H9 (cell line): ENCODE results near the gene LDLRAD4. TPM values are rescaled to one million over a fixed set of nuclear protein-coding genes. Genes with fewer than 3 reads are reported as not detected.

Source experiments
- DNase-seq: peaks from one replicate; pipeline ENCODE4 v3.0.0-alpha.2; 2017
- H2AFZ ChIP-seq: one replicate; pipeline ENCODE4 v1.6.1; 2013; ENCODE audit warnings: mild to moderate bottlenecking, low read length, control low read depth, moderate library complexity
- H2AK5ac ChIP-seq: 2 replicates; pipeline ENCODE4 v1.6.1; 2013; ENCODE audit warnings: low read length, control low read depth, mixed read lengths; ENCODE audit not compliant: insufficient read length
- H2BK120ac ChIP-seq: one replicate; pipeline ENCODE4 v1.6.1; 2013; ENCODE audit warnings: low read depth, mild to moderate bottlenecking, low read length, control low read depth, inconsistent platforms; ENCODE audit not compliant: poor library complexity, severe bottlenecking
- H2BK12ac ChIP-seq: 2 replicates; pipeline ENCODE4 v1.6.1; 2013; ENCODE audit warnings: low read length, control low read depth, mixed read lengths, low read depth; ENCODE audit not compliant: insufficient read length
- H2BK15ac ChIP-seq: 2 replicates; pipeline ENCODE4 v1.6.1; 2013; ENCODE audit warnings: low read depth, low read length, control low read depth
- H2BK20ac ChIP-seq: one replicate; pipeline ENCODE4 v1.6.1; 2013; ENCODE audit warnings: low read depth, mild to moderate bottlenecking, low read length, control low read depth, inconsistent platforms; ENCODE audit not compliant: poor library complexity, severe bottlenecking
- H2BK5ac ChIP-seq: 2 replicates; pipeline ENCODE4 v1.6.1; 2013; ENCODE audit warnings: low read length, control low read depth, mixed read lengths; ENCODE audit not compliant: insufficient read length
- H3K14ac ChIP-seq: 2 replicates; pipeline ENCODE4 v1.6.1; 2013; ENCODE audit warnings: low read length, control low read depth; ENCODE audit not compliant: insufficient read depth
- H3K18ac ChIP-seq: 2 replicates; pipeline ENCODE4 v1.6.1; 2013; ENCODE audit warnings: low read depth, mild to moderate bottlenecking, mixed read lengths, low read length, control low read depth; ENCODE audit not compliant: insufficient read length
- H3K23ac ChIP-seq: 2 replicates; pipeline ENCODE4 v1.6.1; 2013; ENCODE audit warnings: low read length, control low read depth, mixed read lengths, low read depth; ENCODE audit not compliant: insufficient read length
- H3K23me2 ChIP-seq: 2 replicates; pipeline ENCODE4 v1.6.1; 2013; ENCODE audit warnings: low read depth, mild to moderate bottlenecking, mixed read lengths, low read length, control low read depth; ENCODE audit not compliant: insufficient read length, poor library complexity, severe bottlenecking
- H3K27ac ChIP-seq: 2 replicates; pipeline ENCODE4 v1.5.1; 2013; ENCODE audit warnings: low read length, control low read depth, mixed read lengths, low read depth; ENCODE audit not compliant: insufficient read length
- H3K27me3 ChIP-seq: 2 replicates; pipeline ENCODE4 v1.6.1; 2013; ENCODE audit warnings: low read length, control low read depth, inconsistent platforms; ENCODE audit not compliant: insufficient read depth
- H3K4ac ChIP-seq: 2 replicates; pipeline ENCODE4 v1.6.1; 2013; ENCODE audit warnings: low read depth, mild to moderate bottlenecking, control low read depth, inconsistent platforms, low read length, moderate library complexity
- H3K4me1 ChIP-seq: 2 replicates; pipeline ENCODE4 v1.6.1; 2013; ENCODE audit warnings: low read length, control low read depth, inconsistent platforms; ENCODE audit not compliant: insufficient read depth
- H3K4me2 ChIP-seq: 2 replicates; pipeline ENCODE4 v1.6.1; 2013; ENCODE audit warnings: low read length, control low read depth, mixed read lengths; ENCODE audit not compliant: insufficient read length, insufficient read depth
- H3K56ac ChIP-seq: 2 replicates; pipeline ENCODE4 v1.6.1; 2013; ENCODE audit warnings: low read depth, mild to moderate bottlenecking, mixed read lengths, low read length, control low read depth; ENCODE audit not compliant: insufficient read length
- H3K79me1 ChIP-seq: 2 replicates; pipeline ENCODE4 v1.6.1; 2013; ENCODE audit warnings: low read depth, mild to moderate bottlenecking, moderate library complexity, low read length, control low read depth, inconsistent platforms; ENCODE audit not compliant: insufficient read depth, poor library complexity, severe bottlenecking
- H3K79me2 ChIP-seq: 2 replicates; pipeline ENCODE4 v1.6.1; 2013; ENCODE audit warnings: low read length, control low read depth, inconsistent platforms; ENCODE audit not compliant: insufficient read depth
- H3K9ac ChIP-seq: 2 replicates; pipeline ENCODE4 v1.6.1; 2013; ENCODE audit warnings: low read length, control low read depth, mixed read lengths; ENCODE audit not compliant: insufficient read length; ENCODE audit errors: extremely low read depth
- H3K9me3 ChIP-seq: one replicate; pipeline ENCODE4 v1.6.1; 2013; ENCODE audit warnings: low read depth, low read length, inconsistent platforms; ENCODE audit not compliant: control insufficient read depth
- H3T11ph ChIP-seq: one replicate; pipeline ENCODE4 v1.6.1; 2013; ENCODE audit warnings: mild to moderate bottlenecking, low read length, control low read depth, inconsistent platforms
- H4K20me1 ChIP-seq: one replicate; pipeline ENCODE4 v1.6.1; 2013; ENCODE audit not compliant: control insufficient read depth, insufficient read length, insufficient read depth
- H4K5ac ChIP-seq: 2 replicates; pipeline ENCODE4 v1.6.1; 2013; ENCODE audit warnings: low read depth, mild to moderate bottlenecking, mixed read lengths, low read length, control low read depth; ENCODE audit not compliant: insufficient read length
- H4K8ac ChIP-seq: replicated peaks from 2 replicates; pipeline ENCODE4 v1.6.1; 2013; ENCODE audit warnings: low read length, control low read depth, mixed read lengths, low read depth; ENCODE audit not compliant: insufficient read length
- H4K91ac ChIP-seq: 2 replicates; pipeline ENCODE4 v1.6.1; 2013; ENCODE audit warnings: low read depth, mild to moderate bottlenecking, moderate library complexity, mixed read lengths, low read length, control low read depth; ENCODE audit not compliant: insufficient read length
- H3K27ac Mint-ChIP-seq, 3 experiments: 2 replicates in 2 of 3; 3 replicates in 1 of 3; pipeline ENCODE4 v1.8.0; 2020 to 2021; ENCODE audit warnings: mixed read lengths in 3 of 3, mild to moderate bottlenecking in 1 of 3, moderate library complexity in 1 of 3
- H3K27me3 Mint-ChIP-seq: 2 replicates; pipeline ENCODE4 v1.8.0; 2021; ENCODE audit warnings: low read depth, mild to moderate bottlenecking, moderate library complexity, mixed read lengths
- H3K36me3 Mint-ChIP-seq, 3 experiments: 2 replicates in 2 of 3; 3 replicates in 1 of 3; pipeline ENCODE4 v1.8.0; 2020 to 2021; ENCODE audit warnings: low read depth in 3 of 3, mixed read lengths in 3 of 3; ENCODE audit not compliant: insufficient read depth in 1 of 3
- H3K4me1 Mint-ChIP-seq, 2 experiments: 2 replicates each; pipeline ENCODE4 v1.8.0; 2020; ENCODE audit warnings: mixed read lengths in 2 of 2
- H3K4me3 Mint-ChIP-seq, 2 experiments: 2 replicates in 1 of 2; 3 replicates in 1 of 2; pipeline ENCODE4 v1.8.0; 2020 to 2021; ENCODE audit warnings: mild to moderate bottlenecking in 2 of 2, mixed read lengths in 2 of 2, moderate library complexity in 1 of 2
- H3K9me3 Mint-ChIP-seq, 2 experiments: 2 replicates in 1 of 2; 3 replicates in 1 of 2; pipeline ENCODE4 v1.8.0; 2020; ENCODE audit warnings: mild to moderate bottlenecking in 2 of 2, mixed read lengths in 2 of 2, moderate library complexity in 1 of 2
- CTCF ChIP-seq: fragments of 200-600 bp; sonication (generic); conservative IDR thresholded peaks from 3 replicates; pipeline ENCODE4 v1.8.0; 2021; ENCODE audit warnings: antibody characterized with exemption, mild to moderate bottlenecking
- WGBS: extraction: QIAGEN DNeasy Blood & Tissue Kit; methylation state at CpG from one replicate; pipeline ENCODE4 v1.1.7; 2013; ENCODE audit warnings: missing lambda C conversion rate, low lambda C conversion rate, mixed read lengths; ENCODE audit not compliant: insufficient read length; ENCODE audit errors: extremely low coverage; 5-methylcytosine and 5-hydroxymethylcytosine counted together
- total RNA-seq: library from RNA; stranded (reverse); gene quantifications from 2 replicates; pipeline ENCODE4 v1.2.1, GENCODE V29; 2021

LDLRAD4 gene
- total RNA-seq, 1 experiment from 2014 or later: 3.9 TPM

GRCh38 chr18:13381944-13382365 lies 163.4 kb downstream of the LDLRAD4 start:
- Histone ChIP-seq H3K27ac (no peak overlapping the region), H3K23me2 (no peaks in the 10 kb centered on the region), H2AFZ (no peak overlapping the region), H2BK120ac (no peak overlapping the region), H4K20me1 (no peaks in the 10 kb centered on the region), H3K79me1 (no peaks in the 10 kb centered on the region), H3K23ac (no peak overlapping the region), H3K18ac (no peak overlapping the region), H3K4ac (no peak overlapping the region), H3K4me2 (no peak overlapping the region), H3K79me2 (no peaks in the 10 kb centered on the region), H4K5ac (no peak overlapping the region), H4K91ac (no peak overlapping the region), H3K9ac (no peak overlapping the region), H3T11ph (no peak overlapping the region), H2BK5ac (no peak overlapping the region), H3K9me3 (no peaks in the 10 kb centered on the region), H3K27me3 (no peaks in the 10 kb centered on the region), H2AK5ac (no peak overlapping the region), H2BK20ac (no peak overlapping the region), H2BK12ac (no peak overlapping the region), H3K56ac (no peak overlapping the region), H4K8ac (no peak overlapping the region), H3K4me1 (no peaks in the 10 kb centered on the region), H2BK15ac (no peak overlapping the region), H3K14ac (no peak overlapping the region)
- no CpG with 5 or more reads among the region's 14 CpGs for WGBS
- no peak for DNase-seq
- no peak for TF ChIP-seq CTCF
- Mint-ChIP-seq H3K27ac (no peak overlapping the region), H3K4me3 (no peak overlapping the region), H3K9me3 (no peaks in the 10 kb centered on the region), H3K27me3 (no peaks in the 10 kb centered on the region; the same call in 1 of the 2 replicates), H3K4me1 (peaks cover 8 to 11% of the 10 kb centered on the region in 2 experiments), H3K36me3 (no peaks in the 10 kb centered on the region)
